Esophagus muscularis mucosa (tissue), 3 donors: ENCODE measurements around the gene ARID5B.

Source experiments
- POLR2A ChIP-seq: fragments of 450-650 bp; IDR thresholded peaks from one replicate; pipeline ENCODE4 v1.6.1; 2017; ENCODE audit warnings: antibody characterized with exemption, moderate library complexity, mild to moderate bottlenecking, low read depth
- POLR2AphosphoS5 ChIP-seq, 2 donors: sonication (generic); formaldehyde crosslinking; IDR thresholded peaks; one replicate each; pipeline ENCODE4 v1.6.1; 2017; ENCODE audit warnings: antibody characterized with exemption in 2 of 2
- TF ChIP-seq, protein P1 (sequence below), 3 experiments: fragments of 200-600 bp in 2 of 3; fragments of 450-650 bp in 1 of 3; sonication (generic) in 2 of 3; IDR thresholded peaks; one replicate each; pipeline ENCODE4 v1.5.1; 2017 to 2019; ENCODE audit warnings: antibody characterized with exemption in 3 of 3, mild to moderate bottlenecking in 2 of 3, moderate library complexity in 1 of 3

DNA sequence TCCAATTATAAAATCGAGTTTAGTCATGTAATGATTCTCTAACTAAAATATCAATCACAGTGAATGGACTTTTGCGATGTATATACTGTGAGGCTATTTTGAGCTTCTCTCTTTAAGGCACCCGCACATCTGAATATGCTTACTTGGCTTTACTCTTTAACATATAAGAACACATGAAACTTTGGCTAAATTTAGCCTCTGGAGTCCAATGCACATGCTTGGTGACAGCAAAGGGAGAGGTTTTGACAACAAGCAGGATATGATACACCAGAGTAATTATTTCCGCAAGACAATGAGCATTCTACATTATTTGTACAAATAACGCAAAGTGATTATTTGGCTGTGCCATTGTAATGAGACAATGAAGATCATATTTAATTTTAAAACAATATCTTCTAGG is 72.4 kb downstream of the ARID5B start:
- TF ChIP-seq POLR2A (no peak), POLR2AphosphoS5 (IDR thresholded peaks at IDR 0.05) (no peak)
- TF ChIP-seq, protein P1, sequence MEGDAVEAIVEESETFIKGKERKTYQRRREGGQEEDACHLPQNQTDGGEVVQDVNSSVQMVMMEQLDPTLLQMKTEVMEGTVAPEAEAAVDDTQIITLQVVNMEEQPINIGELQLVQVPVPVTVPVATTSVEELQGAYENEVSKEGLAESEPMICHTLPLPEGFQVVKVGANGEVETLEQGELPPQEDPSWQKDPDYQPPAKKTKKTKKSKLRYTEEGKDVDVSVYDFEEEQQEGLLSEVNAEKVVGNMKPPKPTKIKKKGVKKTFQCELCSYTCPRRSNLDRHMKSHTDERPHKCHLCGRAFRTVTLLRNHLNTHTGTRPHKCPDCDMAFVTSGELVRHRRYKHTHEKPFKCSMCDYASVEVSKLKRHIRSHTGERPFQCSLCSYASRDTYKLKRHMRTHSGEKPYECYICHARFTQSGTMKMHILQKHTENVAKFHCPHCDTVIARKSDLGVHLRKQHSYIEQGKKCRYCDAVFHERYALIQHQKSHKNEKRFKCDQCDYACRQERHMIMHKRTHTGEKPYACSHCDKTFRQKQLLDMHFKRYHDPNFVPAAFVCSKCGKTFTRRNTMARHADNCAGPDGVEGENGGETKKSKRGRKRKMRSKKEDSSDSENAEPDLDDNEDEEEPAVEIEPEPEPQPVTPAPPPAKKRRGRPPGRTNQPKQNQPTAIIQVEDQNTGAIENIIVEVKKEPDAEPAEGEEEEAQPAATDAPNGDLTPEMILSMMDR (IDR thresholded peaks at IDR 0.05), result no peak
